ENCODE data around the gene TSPAN17. TPM values are rescaled to one million over a fixed set of nuclear protein-coding genes. Genes with fewer than 3 reads are reported as not detected.

The TSPAN17 gene
- total RNA-seq, 2 experiments from 2014 or later, result 24.6 to 26.3 TPM

DNA sequence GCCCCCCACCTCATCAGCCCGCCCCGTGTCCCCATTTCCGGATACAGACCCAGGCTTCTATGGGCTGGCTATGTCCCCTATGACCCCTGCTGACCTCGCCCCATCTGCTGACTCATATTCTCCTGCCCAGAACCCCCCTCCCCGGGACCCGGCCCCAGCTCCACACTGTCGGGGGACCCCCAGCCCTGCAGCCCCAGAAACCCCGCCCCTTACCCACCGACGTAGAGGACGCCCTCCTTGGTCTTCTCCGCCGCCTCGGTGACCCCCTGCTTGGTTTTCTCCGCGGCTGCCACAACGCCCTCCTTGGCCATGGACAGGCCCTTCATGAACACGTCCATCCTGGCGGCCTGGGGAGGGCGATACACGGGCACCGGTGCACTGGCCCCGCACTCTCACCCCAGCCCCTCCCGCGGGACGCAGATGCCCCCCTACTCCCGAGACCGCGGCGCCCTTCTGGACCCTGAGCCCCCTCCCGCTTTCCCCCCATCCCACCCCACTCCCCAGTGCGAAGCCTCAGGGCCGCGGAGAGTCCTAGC is 17.9 kb upstream of the TSPAN17 start:
- no peak for ATAC-seq
- Mint-ChIP-seq H3K4me3 (peak overlapping the region; percentile 32), H3K27me3 (peaks cover 58% of the 10 kb centered on the region), H3K4me1 (ENCODE audit: low read depth) (peaks cover 17% of the 10 kb centered on the region), H3K27ac (no peak overlapping the region), H3K36me3 (ENCODE audit: low read depth) (no peaks in the 10 kb centered on the region), H3K9me3 (no peaks in the 10 kb centered on the region)
- no peak for DNase-seq
- TF ChIP-seq, protein P1, sequence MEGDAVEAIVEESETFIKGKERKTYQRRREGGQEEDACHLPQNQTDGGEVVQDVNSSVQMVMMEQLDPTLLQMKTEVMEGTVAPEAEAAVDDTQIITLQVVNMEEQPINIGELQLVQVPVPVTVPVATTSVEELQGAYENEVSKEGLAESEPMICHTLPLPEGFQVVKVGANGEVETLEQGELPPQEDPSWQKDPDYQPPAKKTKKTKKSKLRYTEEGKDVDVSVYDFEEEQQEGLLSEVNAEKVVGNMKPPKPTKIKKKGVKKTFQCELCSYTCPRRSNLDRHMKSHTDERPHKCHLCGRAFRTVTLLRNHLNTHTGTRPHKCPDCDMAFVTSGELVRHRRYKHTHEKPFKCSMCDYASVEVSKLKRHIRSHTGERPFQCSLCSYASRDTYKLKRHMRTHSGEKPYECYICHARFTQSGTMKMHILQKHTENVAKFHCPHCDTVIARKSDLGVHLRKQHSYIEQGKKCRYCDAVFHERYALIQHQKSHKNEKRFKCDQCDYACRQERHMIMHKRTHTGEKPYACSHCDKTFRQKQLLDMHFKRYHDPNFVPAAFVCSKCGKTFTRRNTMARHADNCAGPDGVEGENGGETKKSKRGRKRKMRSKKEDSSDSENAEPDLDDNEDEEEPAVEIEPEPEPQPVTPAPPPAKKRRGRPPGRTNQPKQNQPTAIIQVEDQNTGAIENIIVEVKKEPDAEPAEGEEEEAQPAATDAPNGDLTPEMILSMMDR (IDR thresholded peaks at IDR 0.05), result no peak
- intact Hi-C loops (cut with micrococcal nuclease), result no loop called here
- POLR2A ChIA-PET, result no interaction called here
- CTCF ChIA-PET, result interaction anchor here (1.1 to 2.8 kb wide), 6 partner anchors 8 to 214 kb away, joined by 3 to 9 read pairs (median 6); partner anchors contain the start of gene TSPAN17

DNA sequence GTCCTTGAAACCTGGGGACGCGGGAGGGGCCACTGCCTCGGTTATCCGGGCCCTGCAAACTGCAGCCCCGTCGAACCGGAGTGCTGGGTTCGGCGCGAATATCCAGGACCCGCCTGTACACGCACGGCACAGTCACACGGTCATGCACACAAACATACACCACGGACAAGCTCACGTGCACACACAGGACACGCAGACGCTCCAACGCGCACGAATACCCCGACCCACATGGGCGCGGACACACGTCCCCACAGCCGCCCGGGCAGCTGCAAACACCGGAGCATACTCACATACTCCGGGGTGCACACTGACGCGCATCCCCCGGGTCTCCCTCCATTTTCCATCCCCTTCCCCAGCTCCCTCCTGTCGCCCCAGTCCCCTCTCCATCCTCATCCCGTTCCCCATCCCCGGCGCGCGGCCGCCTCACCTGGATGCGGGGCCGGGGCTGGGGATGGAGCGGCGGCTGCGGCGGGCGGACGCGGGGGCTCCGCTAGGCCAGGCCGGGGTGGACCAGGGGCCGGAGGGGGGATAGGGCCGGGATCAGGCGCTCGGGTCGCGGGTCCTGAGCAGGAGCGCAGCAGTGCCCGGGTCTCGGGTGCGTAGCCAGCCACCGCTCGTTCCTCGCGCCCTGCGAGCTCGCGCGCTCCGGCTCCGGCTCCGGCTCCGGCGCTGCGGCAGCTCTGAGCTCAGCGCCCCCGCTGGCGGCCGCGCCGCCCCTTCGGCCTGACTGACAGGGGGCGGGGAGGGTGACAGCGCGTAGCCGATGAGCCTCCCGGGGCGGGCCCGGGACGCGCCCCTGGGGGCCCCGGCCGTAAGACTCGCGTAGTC is 17.2 kb upstream of the TSPAN17 start, which contains the start of the genes EIF4E1B and SNCB:
EIF4E1B (plus strand) TSS at position 823 of the 828 bp plus-strand sequence. CDS start 12,113 bp downstream, outside the sequence.
SNCB (minus strand) TSS at position 682 of the 828 bp plus-strand sequence. CDS start 880 bp downstream, outside the sequence.
- H3K27ac Mint-ChIP-seq, result no peak within 1 kb of the TSS
- peak; percentile 97 for ATAC-seq

DNA sequence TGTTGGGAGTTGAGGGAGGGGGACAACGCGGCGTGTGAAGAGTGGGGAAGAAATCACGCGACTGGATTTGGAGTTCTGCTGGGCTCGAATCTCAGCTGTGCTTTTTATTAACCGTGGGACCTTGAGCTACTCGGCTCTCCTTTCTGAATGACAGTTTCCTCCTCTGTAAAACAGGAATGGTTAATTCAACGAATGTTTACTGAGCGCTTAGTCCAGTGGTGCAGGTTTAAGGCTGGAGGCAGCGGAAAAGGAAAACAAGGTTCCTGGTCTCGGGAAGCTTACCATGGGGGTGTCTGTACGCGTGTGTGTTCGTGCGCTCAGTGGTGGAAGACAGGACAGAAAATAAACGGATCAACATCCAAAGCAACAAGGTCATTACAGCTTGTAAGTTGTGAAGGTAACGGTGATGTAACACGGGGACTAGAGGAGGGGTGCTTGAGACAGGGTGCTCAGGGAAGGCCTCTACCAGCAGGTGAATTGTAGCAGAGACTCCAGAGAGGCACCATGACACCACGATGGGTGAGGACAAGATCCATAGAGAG is 16.5 kb upstream of the TSPAN17 start:
- H3K9me3 Mint-ChIP-seq, result no peaks in the 10 kb centered on the region
- H3K4me3 Mint-ChIP-seq, result peak overlapping the region; percentile 20
- ATAC-seq (no peak), DNase-seq (no peak)
- intact Hi-C loops (cut with micrococcal nuclease), result no loop called here
- TF ChIP-seq, protein P1 (IDR thresholded peaks at IDR 0.05), result no peak
- no peaks in the 10 kb centered on the region for H3K36me3 Mint-ChIP-seq (ENCODE audit: low read depth)
- peaks cover 17% of the 10 kb centered on the region for H3K4me1 Mint-ChIP-seq (ENCODE audit: low read depth)
- no peak overlapping the region for H3K27ac Mint-ChIP-seq
- peaks cover 62% of the 10 kb centered on the region for H3K27me3 Mint-ChIP-seq
- ChIA-PET CTCF (interaction anchor here (0.7 to 2.8 kb wide), 12 partner anchors 9 to 271 kb away, joined by 3 to 9 read pairs (median 5); partner anchors contain the start of gene TSPAN17), POLR2A (interaction anchor here (1.0 to 1.4 kb wide), 5 partner anchors 9 to 182 kb away, joined by 3 to 4 read pairs (median 3); partner anchors contain the start of gene TSPAN17)

More for the DNA sequence above, 17.2 kb upstream of the TSPAN17 start, which contains the start of the genes EIF4E1B and SNCB:
- CTCF ChIA-PET, result interaction anchor here (0.7 to 2.8 kb wide), 13 partner anchors 8 to 271 kb away, joined by 3 to 9 read pairs (median 5); partner anchors contain the start of gene TSPAN17
- intact Hi-C loops (cut with micrococcal nuclease), result no loop called here
- Mint-ChIP-seq H3K9me3 (no peaks in the 10 kb centered on the region), H3K27me3 (peaks cover 61% of the 10 kb centered on the region), H3K4me3 (peak within 1 kb of the TSS; percentile 32), H3K36me3 (ENCODE audit: low read depth) (no peaks in the 10 kb centered on the region), H3K4me1 (ENCODE audit: low read depth) (peaks cover 17% of the 10 kb centered on the region)
- POLR2A ChIA-PET, result interaction anchor here (1.0 to 1.4 kb wide), 3 partner anchors 9 to 39 kb away, joined by 3 to 4 read pairs (median 3); partner anchors contain the start of gene TSPAN17
- TF ChIP-seq, protein P1 (IDR thresholded peaks at IDR 0.05), result no peak
- peak; percentile 76 for DNase-seq

DNA sequence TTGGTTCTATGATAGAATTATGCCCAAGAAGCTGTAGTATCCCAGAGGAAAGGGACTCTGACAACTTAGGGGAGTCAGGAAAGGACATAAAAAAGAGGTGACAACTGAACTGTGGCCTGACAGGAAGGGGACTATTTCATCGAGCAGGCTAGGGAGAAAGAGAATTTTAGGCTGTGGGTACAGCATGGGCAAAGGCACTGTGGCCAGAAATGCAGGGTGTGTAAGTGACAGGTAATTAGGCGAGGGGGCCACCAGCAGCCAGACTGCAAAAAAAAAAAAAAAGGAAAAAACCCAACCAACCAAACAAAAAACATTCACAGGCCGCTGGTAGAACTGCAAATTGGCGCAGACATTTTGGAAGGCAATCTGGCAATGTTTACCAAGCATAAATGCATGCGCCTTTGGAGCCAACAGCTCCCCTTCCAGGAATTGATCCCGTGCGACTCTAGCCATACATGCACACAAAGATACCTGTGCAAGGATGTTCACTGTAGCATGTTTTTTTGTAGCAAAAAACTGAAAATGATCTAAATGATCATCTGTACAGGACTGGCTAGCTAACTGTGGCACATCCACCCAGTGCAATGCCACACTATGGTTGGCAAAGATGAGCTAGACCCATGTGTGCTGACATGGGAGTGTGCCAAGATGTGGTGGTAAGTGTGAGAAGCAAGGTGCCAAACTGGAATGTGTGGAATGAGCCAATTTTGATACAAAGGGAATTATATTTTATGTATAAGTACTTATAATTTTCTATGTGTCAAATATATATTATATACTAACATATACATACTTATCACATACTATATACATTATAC is 15.7 kb upstream of the TSPAN17 start:
- POLR2A ChIA-PET, result interaction anchor here (1.0 to 1.4 kb wide), 4 partner anchors 10 to 183 kb away, joined by 3 to 4 read pairs (median 4); partner anchors contain the start of gene TSPAN17
- H3K9me3 Mint-ChIP-seq, result no peaks in the 10 kb centered on the region
- no peak overlapping the region for H3K4me3 Mint-ChIP-seq
- H3K27ac Mint-ChIP-seq, result no peak overlapping the region
- intact Hi-C loops (cut with micrococcal nuclease), result no loop called here
- peaks cover 60% of the 10 kb centered on the region for H3K27me3 Mint-ChIP-seq
- CTCF ChIA-PET, result interaction anchor here (1.1 to 2.8 kb wide), 5 partner anchors 10 to 29 kb away, joined by 5 to 9 read pairs (median 8); no protein-coding TSS in a partner anchor
- no peak for DNase-seq
- ATAC-seq, result no peak
- peaks cover 17% of the 10 kb centered on the region for H3K4me1 Mint-ChIP-seq (ENCODE audit: low read depth)
- H3K36me3 Mint-ChIP-seq (ENCODE audit: low read depth), result no peaks in the 10 kb centered on the region
- TF ChIP-seq, protein P1 (IDR thresholded peaks at IDR 0.05), result no peak

Measured in activated CD8-positive, alpha-beta T cell treated with anti-CD3 and anti-CD28 coated beads for 36 hours (primary cell).